ENCODE data around the gene ZSWIM4. TPM values are rescaled to one million over a fixed set of nuclear protein-coding genes. Genes with fewer than 3 reads are reported as not detected.
"Not testable (repeated sequence)": the region's sequence is repeated elsewhere in the genome, so short reads cannot be mapped to it uniquely, and the experiment has no call there.

The ZSWIM4 gene
- total RNA-seq, 1 experiment from 2014 or later, result 9.8 TPM

GRCh38 chr19:13778398-13778797, 16.8 kb upstream of the ZSWIM4 start:
- DNase-seq (ENCODE audit: low spot score), result no peak
- Histone ChIP-seq H3K4me1 (ENCODE audit: insufficient read depth, low read length, poor library complexity, severe bottlenecking) (peaks cover 11% of the 10 kb centered on the region), H3K27me3 (replicated peaks; ENCODE audit: insufficient read depth, low read depth, low read length, poor library complexity) (no peaks in the 10 kb centered on the region), H3K36me3 (ENCODE audit: insufficient read depth, low read length, poor library complexity, severe bottlenecking) (peaks cover 24% of the 10 kb centered on the region), H3K4me3 (ENCODE audit: low read depth, low read length, poor library complexity, severe bottlenecking) (no peak overlapping the region), H3K27ac (ENCODE audit: low read depth, low read length, poor library complexity, severe bottlenecking) (no peak overlapping the region), H3K9me3 (ENCODE audit: low read depth, low read length, poor library complexity, severe bottlenecking) (no peaks in the 10 kb centered on the region)
- TF ChIP-seq CTCF (conservative IDR thresholded peaks at IDR 0.05; ENCODE audit: low read depth, low read length) (no peak), EZH2 (IDR thresholded peaks at IDR 0.05; ENCODE audit: borderline replicate concordance, low read depth, low read length, poor library complexity, severe bottlenecking) (no peak)
- CTCF ChIA-PET, result no interaction called here
- POLR2A ChIA-PET (ENCODE audit: low non-redundant PET), result no interaction called here
- no TSS peak for BruUV-seq (replicated peaks)
- intact Hi-C loops (cut with micrococcal nuclease; ENCODE audit: unreplicated experiment), result no loop called here

GRCh38 chr19:13778847-13779246, 16.4 kb upstream of the ZSWIM4 start:
- ChIA-PET CTCF (no interaction called here), POLR2A (ENCODE audit: low non-redundant PET) (no interaction called here)
- no peak for DNase-seq (ENCODE audit: low spot score)
- TF ChIP-seq CTCF (conservative IDR thresholded peaks at IDR 0.05; ENCODE audit: low read depth, low read length) (no peak), EZH2 (IDR thresholded peaks at IDR 0.05; ENCODE audit: borderline replicate concordance, low read depth, low read length, poor library complexity, severe bottlenecking) (no peak)
- Histone ChIP-seq H3K4me3 (ENCODE audit: low read depth, low read length, poor library complexity, severe bottlenecking) (no peak overlapping the region), H3K4me1 (ENCODE audit: insufficient read depth, low read length, poor library complexity, severe bottlenecking) (peaks cover 11% of the 10 kb centered on the region), H3K36me3 (ENCODE audit: insufficient read depth, low read length, poor library complexity, severe bottlenecking) (peaks cover 24% of the 10 kb centered on the region), H3K9me3 (ENCODE audit: low read depth, low read length, poor library complexity, severe bottlenecking) (no peaks in the 10 kb centered on the region), H3K27ac (ENCODE audit: low read depth, low read length, poor library complexity, severe bottlenecking) (no peak overlapping the region), H3K27me3 (replicated peaks; ENCODE audit: insufficient read depth, low read depth, low read length, poor library complexity) (no peaks in the 10 kb centered on the region)
- BruUV-seq (replicated peaks), result no TSS peak
- intact Hi-C loops (cut with micrococcal nuclease; ENCODE audit: unreplicated experiment), result no loop called here

GRCh38 chr19:13779794-13780193, 15.4 kb upstream of the ZSWIM4 start:
- intact Hi-C loops (cut with micrococcal nuclease; ENCODE audit: unreplicated experiment); DNase-seq (ENCODE audit: low spot score); CTCF ChIA-PET; H3K27ac ChIP-seq (ENCODE audit: low read depth, low read length, poor library complexity, severe bottlenecking); H3K4me3 ChIP-seq (ENCODE audit: low read depth, low read length, poor library complexity, severe bottlenecking); H3K27me3 ChIP-seq (replicated peaks; ENCODE audit: insufficient read depth, low read depth, low read length, poor library complexity); H3K9me3 ChIP-seq (ENCODE audit: low read depth, low read length, poor library complexity, severe bottlenecking); POLR2A ChIA-PET (ENCODE audit: low non-redundant PET); BruUV-seq (replicated peaks): not testable (repeated sequence)
- H3K4me1 ChIP-seq (ENCODE audit: insufficient read depth, low read length, poor library complexity, severe bottlenecking), result peaks cover 12% of the 10 kb centered on the region
- H3K36me3 ChIP-seq (ENCODE audit: insufficient read depth, low read length, poor library complexity, severe bottlenecking), result peaks cover 24% of the 10 kb centered on the region

- no TSS peak for BruUV-seq (replicated peaks)
- Histone ChIP-seq H3K27me3 (replicated peaks; ENCODE audit: insufficient read depth, low read depth, low read length, poor library complexity) (no peaks in the 10 kb centered on the region), H3K27ac (ENCODE audit: low read depth, low read length, poor library complexity, severe bottlenecking) (no peak overlapping the region), H3K4me3 (ENCODE audit: low read depth, low read length, poor library complexity, severe bottlenecking) (no peak overlapping the region), H3K4me1 (ENCODE audit: insufficient read depth, low read length, poor library complexity, severe bottlenecking) (peaks cover 12% of the 10 kb centered on the region), H3K9me3 (ENCODE audit: low read depth, low read length, poor library complexity, severe bottlenecking) (no peaks in the 10 kb centered on the region), H3K36me3 (ENCODE audit: insufficient read depth, low read length, poor library complexity, severe bottlenecking) (peaks cover 24% of the 10 kb centered on the region)
- peak; percentile 88 for DNase-seq (ENCODE audit: low spot score)
- ChIA-PET CTCF (interaction anchor here (0.5 to 0.6 kb wide), 2 partner anchors 62 to 587 kb away, joined by 6 to 13 read pairs; no protein-coding TSS in a partner anchor), POLR2A (ENCODE audit: low non-redundant PET) (interaction anchor here (0.6 to 0.7 kb wide), 2 partner anchors 13 to 204 kb away, joined by 3 to 4 read pairs; partner anchors contain the start of gene ZSWIM4)
- intact Hi-C loops (cut with micrococcal nuclease; ENCODE audit: unreplicated experiment), result no loop called here
- TF ChIP-seq CTCF (conservative IDR thresholded peaks at IDR 0.05; ENCODE audit: low read depth, low read length) (no peak), EZH2 (IDR thresholded peaks at IDR 0.05; ENCODE audit: borderline replicate concordance, low read depth, low read length, poor library complexity, severe bottlenecking) (no peak)
Observed at GRCh38 chr19:13781547-13781946, 13.7 kb upstream of the ZSWIM4 start.
